Astrocyte (in vitro differentiated cells and primary cell): ENCODE measurements around the gene SKIC2.

Experiments
- CTCF ChIP-seq: IDR thresholded peaks from 2 replicates; pipeline ENCODE4 v1.5.1; 2011; ENCODE audit warnings: low read depth, mild to moderate bottlenecking, inconsistent platforms, low read length, moderate library complexity; ENCODE audit not compliant: insufficient read depth
- EZH2 ChIP-seq: IDR thresholded peaks from 2 replicates; pipeline ENCODE4 v1.6.1; 2012; ENCODE audit warnings: mild to moderate bottlenecking, low read length, inconsistent platforms; ENCODE audit not compliant: insufficient read depth

GRCh38 chr6:31971993-31972708, 13.2 kb downstream of the SKIC2 start, which contains the start of gene DXO:
- TF ChIP-seq EZH2 (no peak), CTCF (no peak)
